ENCODE measurements around the gene CTTN. TPM values are rescaled to one million over a fixed set of nuclear protein-coding genes. Genes with fewer than 3 reads are reported as not detected.

CTTN gene
- total RNA-seq, 1 experiment from 2014 or later = 448 TPM

DNA sequence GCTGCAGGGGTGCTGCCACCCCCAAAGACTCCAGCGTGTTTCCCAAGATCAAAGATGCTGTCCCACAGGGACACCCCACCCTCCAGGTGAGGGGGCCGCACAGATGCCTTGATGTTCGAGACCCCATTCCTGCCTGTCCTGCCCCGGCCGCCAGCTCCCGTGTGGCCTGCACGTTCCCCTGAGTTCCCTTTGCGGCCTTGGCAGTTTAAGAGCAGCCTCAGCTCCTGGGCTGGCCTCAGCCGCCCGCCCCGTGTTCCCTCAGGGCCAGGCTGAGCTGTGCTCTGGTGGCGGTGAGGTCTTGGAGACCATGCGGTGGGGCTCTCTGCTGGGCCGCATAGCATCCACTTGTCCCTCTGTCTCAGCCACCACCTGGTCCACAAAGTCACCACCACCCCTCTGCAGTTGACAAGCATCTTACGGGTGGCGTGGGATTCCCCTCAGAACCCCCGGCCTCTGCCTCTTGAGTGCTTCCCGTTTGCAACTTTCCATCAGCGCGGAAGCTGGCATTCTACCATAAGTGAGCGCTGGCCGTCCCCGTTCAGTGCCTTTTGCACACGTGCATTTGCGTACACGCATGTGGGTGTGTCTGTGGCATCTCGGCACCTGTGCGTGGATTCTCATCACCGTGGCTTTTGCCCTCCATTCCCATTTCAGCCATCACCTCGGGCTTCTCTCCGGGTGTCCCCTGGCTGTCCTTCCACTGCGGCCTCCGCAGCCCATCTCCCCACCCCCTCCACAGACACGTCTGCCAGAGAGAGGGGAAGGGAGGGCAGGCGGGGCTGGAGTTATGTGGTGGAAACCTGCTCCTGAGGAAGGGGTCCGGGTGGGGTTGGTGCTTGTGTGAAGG, 35.9 kb downstream of the CTTN start:
- Mint-ChIP-seq H3K27me3 (ENCODE audit: unreplicated experiment) (no peaks in the 10 kb centered on the region), H3K36me3 (ENCODE audit: insufficient read depth, unreplicated experiment) (peaks cover 83% of the 10 kb centered on the region), H3K4me3 (ENCODE audit: low read depth, unreplicated experiment) (no peak overlapping the region), H3K27ac (ENCODE audit: unreplicated experiment) (no peak overlapping the region), H3K9me3 (ENCODE audit: low read depth, unreplicated experiment) (no peaks in the 10 kb centered on the region), H3K4me1 (ENCODE audit: low read depth, unreplicated experiment) (no peaks in the 10 kb centered on the region)
- intact Hi-C loops (cut with micrococcal nuclease; ENCODE audit: unreplicated experiment) = no loop called here
- CTCF ChIA-PET = no interaction called here
- no TSS peak for BruUV-seq (replicated peaks)
- no peak for DNase-seq
- TF ChIP-seq, protein P1, sequence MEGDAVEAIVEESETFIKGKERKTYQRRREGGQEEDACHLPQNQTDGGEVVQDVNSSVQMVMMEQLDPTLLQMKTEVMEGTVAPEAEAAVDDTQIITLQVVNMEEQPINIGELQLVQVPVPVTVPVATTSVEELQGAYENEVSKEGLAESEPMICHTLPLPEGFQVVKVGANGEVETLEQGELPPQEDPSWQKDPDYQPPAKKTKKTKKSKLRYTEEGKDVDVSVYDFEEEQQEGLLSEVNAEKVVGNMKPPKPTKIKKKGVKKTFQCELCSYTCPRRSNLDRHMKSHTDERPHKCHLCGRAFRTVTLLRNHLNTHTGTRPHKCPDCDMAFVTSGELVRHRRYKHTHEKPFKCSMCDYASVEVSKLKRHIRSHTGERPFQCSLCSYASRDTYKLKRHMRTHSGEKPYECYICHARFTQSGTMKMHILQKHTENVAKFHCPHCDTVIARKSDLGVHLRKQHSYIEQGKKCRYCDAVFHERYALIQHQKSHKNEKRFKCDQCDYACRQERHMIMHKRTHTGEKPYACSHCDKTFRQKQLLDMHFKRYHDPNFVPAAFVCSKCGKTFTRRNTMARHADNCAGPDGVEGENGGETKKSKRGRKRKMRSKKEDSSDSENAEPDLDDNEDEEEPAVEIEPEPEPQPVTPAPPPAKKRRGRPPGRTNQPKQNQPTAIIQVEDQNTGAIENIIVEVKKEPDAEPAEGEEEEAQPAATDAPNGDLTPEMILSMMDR (IDR thresholded peaks at IDR 0.05; ENCODE audit: unreplicated experiment) = no peak

DNA sequence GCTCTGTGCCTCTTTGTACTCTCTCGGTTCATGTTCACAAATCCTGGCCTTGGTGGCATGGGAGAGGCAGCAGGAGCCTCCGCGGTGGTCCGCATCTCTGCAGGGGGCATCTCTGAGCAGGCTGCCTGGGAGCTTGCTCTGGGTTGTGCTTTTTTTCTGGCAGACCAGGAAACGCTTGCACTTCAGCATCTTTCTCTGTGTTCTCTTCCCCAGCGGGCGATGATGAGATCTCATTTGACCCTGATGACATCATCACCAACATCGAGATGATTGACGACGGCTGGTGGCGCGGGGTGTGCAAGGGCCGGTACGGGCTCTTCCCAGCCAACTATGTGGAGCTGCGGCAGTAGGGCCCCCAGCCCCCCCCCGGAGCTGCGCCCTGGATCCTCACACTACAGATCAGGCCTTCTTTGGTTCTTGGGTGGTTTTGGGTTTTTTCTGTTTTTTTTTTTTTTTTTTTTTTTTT, 36.5 kb downstream of the CTTN start:
- H3K4me1 Mint-ChIP-seq (ENCODE audit: low read depth, unreplicated experiment) = no peaks in the 10 kb centered on the region
- intact Hi-C loops (cut with micrococcal nuclease; ENCODE audit: unreplicated experiment) = no loop called here
- H3K27me3 Mint-ChIP-seq (ENCODE audit: unreplicated experiment) = no peaks in the 10 kb centered on the region
- no peak overlapping the region for H3K4me3 Mint-ChIP-seq (ENCODE audit: low read depth, unreplicated experiment)
- no peak for DNase-seq
- TF ChIP-seq, protein P1 (IDR thresholded peaks at IDR 0.05; ENCODE audit: unreplicated experiment) = no peak
- no TSS peak for BruUV-seq (replicated peaks)
- no peak overlapping the region for H3K27ac Mint-ChIP-seq (ENCODE audit: unreplicated experiment)
- no peaks in the 10 kb centered on the region for H3K9me3 Mint-ChIP-seq (ENCODE audit: low read depth, unreplicated experiment)
- CTCF ChIA-PET = no interaction called here
- H3K36me3 Mint-ChIP-seq (ENCODE audit: insufficient read depth, unreplicated experiment) = peaks cover 83% of the 10 kb centered on the region

DNA sequence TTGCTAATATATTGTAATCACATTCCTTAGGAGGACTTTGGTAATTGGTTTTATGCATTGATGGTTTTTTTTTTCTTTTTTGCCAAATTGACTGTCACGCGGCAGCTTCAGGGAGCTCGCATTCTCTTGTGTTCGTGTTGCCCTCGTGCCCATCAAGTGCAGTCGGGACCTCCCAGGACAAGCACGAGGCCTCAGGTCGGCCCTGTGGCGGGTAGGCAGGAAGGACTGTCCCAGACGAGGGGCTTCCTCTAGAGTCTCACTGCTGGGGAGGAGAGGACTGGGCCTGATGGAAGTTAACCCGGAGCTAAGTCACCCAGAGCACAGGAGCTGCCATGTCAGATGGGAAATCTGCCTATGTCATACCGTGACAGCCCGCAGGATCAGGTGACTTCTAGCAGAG, 37.0 kb downstream of the CTTN start:
- CTCF ChIA-PET = no interaction called here
- Mint-ChIP-seq H3K4me1 (ENCODE audit: low read depth, unreplicated experiment) (no peaks in the 10 kb centered on the region), H3K36me3 (ENCODE audit: insufficient read depth, unreplicated experiment) (peaks cover 84% of the 10 kb centered on the region), H3K27ac (ENCODE audit: unreplicated experiment) (no peak overlapping the region), H3K4me3 (ENCODE audit: low read depth, unreplicated experiment) (no peak overlapping the region), H3K27me3 (ENCODE audit: unreplicated experiment) (no peaks in the 10 kb centered on the region), H3K9me3 (ENCODE audit: low read depth, unreplicated experiment) (no peaks in the 10 kb centered on the region)
- TF ChIP-seq, protein P1 (IDR thresholded peaks at IDR 0.05; ENCODE audit: unreplicated experiment) = no peak
- intact Hi-C loops (cut with micrococcal nuclease; ENCODE audit: unreplicated experiment) = no loop called here
- no peak for DNase-seq
- BruUV-seq (replicated peaks) = TSS peak; percentile 94

DNA sequence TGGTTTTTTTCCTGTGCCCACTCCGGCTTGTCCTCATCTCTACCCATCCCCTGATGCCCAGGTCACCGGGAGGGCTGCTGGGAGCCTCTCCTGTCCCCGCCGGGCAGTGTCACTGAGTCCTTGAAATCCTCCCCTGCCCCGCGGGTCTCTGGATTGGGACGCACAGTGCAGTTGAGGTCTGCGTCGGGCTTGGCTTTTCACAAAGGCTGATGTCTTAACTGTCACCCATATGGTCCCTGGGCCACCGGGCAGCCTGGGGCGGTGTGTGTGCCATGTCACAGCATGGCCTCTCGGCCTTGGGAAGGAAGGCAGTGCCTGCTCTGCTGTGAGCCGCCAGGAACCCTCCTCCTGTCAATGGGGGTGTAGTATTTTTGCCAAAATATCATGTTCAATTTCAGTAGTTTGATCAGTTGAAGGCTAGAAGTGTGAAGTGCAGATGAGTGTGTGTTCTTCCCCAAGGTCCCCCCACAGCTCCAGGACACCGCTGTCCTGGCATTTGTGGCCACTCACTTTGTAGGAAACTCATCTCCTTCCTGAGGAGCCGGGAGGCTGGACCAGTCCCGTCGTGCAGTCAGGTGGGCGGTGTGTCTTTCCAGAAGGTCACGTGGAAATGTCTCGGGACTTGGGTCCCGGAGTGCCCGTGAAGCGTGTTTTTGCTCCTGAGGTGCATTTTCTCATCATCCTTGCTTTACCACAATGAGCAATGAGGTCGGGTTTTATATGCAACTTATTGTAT, 37.6 kb downstream of the CTTN start:
- Mint-ChIP-seq H3K27me3 (ENCODE audit: unreplicated experiment) (no peaks in the 10 kb centered on the region), H3K27ac (ENCODE audit: unreplicated experiment) (no peak overlapping the region), H3K9me3 (ENCODE audit: low read depth, unreplicated experiment) (no peaks in the 10 kb centered on the region), H3K4me3 (ENCODE audit: low read depth, unreplicated experiment) (no peak overlapping the region), H3K4me1 (ENCODE audit: low read depth, unreplicated experiment) (no peaks in the 10 kb centered on the region), H3K36me3 (ENCODE audit: insufficient read depth, unreplicated experiment) (peaks cover 85% of the 10 kb centered on the region)
- intact Hi-C loops (cut with micrococcal nuclease; ENCODE audit: unreplicated experiment) = no loop called here
- CTCF ChIA-PET = no interaction called here
- TF ChIP-seq, protein P1 (IDR thresholded peaks at IDR 0.05; ENCODE audit: unreplicated experiment) = no peak
- DNase-seq = no peak
- no TSS peak for BruUV-seq (replicated peaks)

Data from Calu3 (cell line).